HEK293 (cell line): ENCODE results near the gene VSTM4.

ENCODE experiments used
- KLF9 ChIP-seq: fragments of 450-650 bp; formaldehyde crosslinking; IDR thresholded peaks from 2 replicates; pipeline ENCODE4 v1.5.1; 2016; ENCODE audit warnings: missing biosample characterization, missing genetic modification characterization, low read depth
- REPIN1 ChIP-seq: fragments of 450-650 bp; formaldehyde crosslinking; IDR thresholded peaks from 2 replicates; pipeline ENCODE4 v1.5.1; 2017; ENCODE audit warnings: missing biosample characterization, missing genetic modification characterization, low read depth
- ZBTB7A ChIP-seq: fragments of 450-650 bp; formaldehyde crosslinking; IDR thresholded peaks from 2 replicates; pipeline ENCODE4 v1.5.1; 2016; ENCODE audit warnings: low read depth, missing biosample characterization, missing genetic modification characterization
- ZNF18 ChIP-seq: fragments of 450-650 bp; formaldehyde crosslinking; IDR thresholded peaks from 2 replicates; pipeline ENCODE4 v1.5.1; 2016; ENCODE audit warnings: missing biosample characterization, missing genetic modification characterization
- ZNF274 ChIP-seq, 2 experiments: fragments of 200-500 bp in 1 of 2; fragments of 450-650 bp in 1 of 2; sonication (Bioruptor generic) in 1 of 2; formaldehyde crosslinking in 1 of 2; IDR thresholded peaks; 2 replicates each; pipeline versions ENCODE4 v1.5.1 to v1.6.1; 2014 to 2016; ENCODE audit warnings: borderline replicate concordance in 1 of 2, inconsistent platforms in 1 of 2, low read length in 1 of 2, missing biosample characterization in 1 of 2, missing genetic modification characterization in 1 of 2
- ZNF324 ChIP-seq: fragments of 450-650 bp; formaldehyde crosslinking; IDR thresholded peaks from 2 replicates; pipeline ENCODE4 v1.5.1; 2016; ENCODE audit warnings: missing biosample characterization, missing genetic modification characterization
- ZNF561 ChIP-seq: fragments of 450-650 bp; IDR thresholded peaks from 2 replicates; pipeline ENCODE4 v1.5.1; 2018; ENCODE audit warnings: missing biosample characterization, missing genetic modification characterization, borderline replicate concordance
- ZNF776 ChIP-seq: fragments of 450-650 bp; formaldehyde crosslinking; IDR thresholded peaks from 2 replicates; pipeline ENCODE4 v1.5.0; 2017; ENCODE audit warnings: missing biosample characterization, missing genetic modification characterization, borderline replicate concordance
- TF ChIP-seq, protein P1 (sequence below): fragments of 450-650 bp; formaldehyde crosslinking; IDR thresholded peaks from 2 replicates; pipeline ENCODE4 v1.5.1; 2016; ENCODE audit warnings: missing biosample characterization, missing genetic modification characterization
- TF ChIP-seq, protein P2 (sequence below): fragments of 450-650 bp; formaldehyde crosslinking; IDR thresholded peaks from 2 replicates; pipeline ENCODE4 v1.5.1; 2017; ENCODE audit warnings: missing biosample characterization, missing genetic modification characterization

DNA sequence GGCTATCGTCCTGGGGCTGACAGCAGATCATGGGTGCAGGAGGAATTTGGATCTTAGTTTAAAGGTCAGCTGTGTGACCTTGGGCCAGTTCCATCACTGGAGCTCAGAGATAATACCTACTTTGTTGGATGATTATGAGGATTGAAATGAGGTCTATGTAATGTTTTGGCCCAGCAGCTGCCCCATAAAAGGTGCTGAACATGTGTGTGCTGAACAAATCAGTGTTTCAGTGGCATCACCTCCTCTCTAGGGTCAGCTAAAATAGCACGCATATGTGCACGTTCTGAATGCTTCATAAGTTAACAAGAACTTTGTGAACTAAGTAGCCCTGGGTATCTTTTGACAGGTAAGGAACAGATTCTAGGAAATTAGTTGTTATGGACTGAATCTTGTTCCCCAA is 90.8 kb downstream of the VSTM4 start:
- TF ChIP-seq ZNF561 (no peak), ZBTB7A (tag by site-specific recombination) (no peak), REPIN1 (tag by site-specific recombination) (no peak), ZNF18 (tag by site-specific recombination) (no peak), ZNF776 (tag by site-specific recombination) (no peak), ZNF274 (IDR thresholded peaks at IDR 0.05; ENCODE audit: low read length) (no peak), ZNF274 (tag by site-specific recombination; IDR thresholded peaks at IDR 0.05; ENCODE audit: borderline replicate concordance) (no peak), ZNF324 (tag by site-specific recombination) (no peak), KLF9 (tag by site-specific recombination) (no peak)
- TF ChIP-seq, protein P1, sequence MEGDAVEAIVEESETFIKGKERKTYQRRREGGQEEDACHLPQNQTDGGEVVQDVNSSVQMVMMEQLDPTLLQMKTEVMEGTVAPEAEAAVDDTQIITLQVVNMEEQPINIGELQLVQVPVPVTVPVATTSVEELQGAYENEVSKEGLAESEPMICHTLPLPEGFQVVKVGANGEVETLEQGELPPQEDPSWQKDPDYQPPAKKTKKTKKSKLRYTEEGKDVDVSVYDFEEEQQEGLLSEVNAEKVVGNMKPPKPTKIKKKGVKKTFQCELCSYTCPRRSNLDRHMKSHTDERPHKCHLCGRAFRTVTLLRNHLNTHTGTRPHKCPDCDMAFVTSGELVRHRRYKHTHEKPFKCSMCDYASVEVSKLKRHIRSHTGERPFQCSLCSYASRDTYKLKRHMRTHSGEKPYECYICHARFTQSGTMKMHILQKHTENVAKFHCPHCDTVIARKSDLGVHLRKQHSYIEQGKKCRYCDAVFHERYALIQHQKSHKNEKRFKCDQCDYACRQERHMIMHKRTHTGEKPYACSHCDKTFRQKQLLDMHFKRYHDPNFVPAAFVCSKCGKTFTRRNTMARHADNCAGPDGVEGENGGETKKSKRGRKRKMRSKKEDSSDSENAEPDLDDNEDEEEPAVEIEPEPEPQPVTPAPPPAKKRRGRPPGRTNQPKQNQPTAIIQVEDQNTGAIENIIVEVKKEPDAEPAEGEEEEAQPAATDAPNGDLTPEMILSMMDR (tag by site-specific recombination) = no peak
- TF ChIP-seq, protein P2, sequence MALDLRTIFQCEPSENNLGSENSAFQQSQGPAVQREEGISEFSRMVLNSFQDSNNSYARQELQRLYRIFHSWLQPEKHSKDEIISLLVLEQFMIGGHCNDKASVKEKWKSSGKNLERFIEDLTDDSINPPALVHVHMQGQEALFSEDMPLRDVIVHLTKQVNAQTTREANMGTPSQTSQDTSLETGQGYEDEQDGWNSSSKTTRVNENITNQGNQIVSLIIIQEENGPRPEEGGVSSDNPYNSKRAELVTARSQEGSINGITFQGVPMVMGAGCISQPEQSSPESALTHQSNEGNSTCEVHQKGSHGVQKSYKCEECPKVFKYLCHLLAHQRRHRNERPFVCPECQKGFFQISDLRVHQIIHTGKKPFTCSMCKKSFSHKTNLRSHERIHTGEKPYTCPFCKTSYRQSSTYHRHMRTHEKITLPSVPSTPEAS (tag by site-specific recombination) = no peak
